GM18519 (cell line): ENCODE results near the gene MACF1.

ENCODE experiments used
- ATAC-seq: cut with Tn5 transposase; IDR thresholded peaks from one replicate; pipeline ENCODE4 v1.9.1; 2021; ENCODE audit warnings: mild to moderate bottlenecking, moderate library complexity; ENCODE audit not compliant: unreplicated experiment, low FRiP score

Gene MACF1

GRCh38 chr1:39288735-39289465 is 84.4 kb downstream of the MACF1 start:
- ATAC-seq = no peak

GRCh38 chr1:39292401-39292800 is 87.9 kb downstream of the MACF1 start:
- ATAC-seq = no peak

DNA sequence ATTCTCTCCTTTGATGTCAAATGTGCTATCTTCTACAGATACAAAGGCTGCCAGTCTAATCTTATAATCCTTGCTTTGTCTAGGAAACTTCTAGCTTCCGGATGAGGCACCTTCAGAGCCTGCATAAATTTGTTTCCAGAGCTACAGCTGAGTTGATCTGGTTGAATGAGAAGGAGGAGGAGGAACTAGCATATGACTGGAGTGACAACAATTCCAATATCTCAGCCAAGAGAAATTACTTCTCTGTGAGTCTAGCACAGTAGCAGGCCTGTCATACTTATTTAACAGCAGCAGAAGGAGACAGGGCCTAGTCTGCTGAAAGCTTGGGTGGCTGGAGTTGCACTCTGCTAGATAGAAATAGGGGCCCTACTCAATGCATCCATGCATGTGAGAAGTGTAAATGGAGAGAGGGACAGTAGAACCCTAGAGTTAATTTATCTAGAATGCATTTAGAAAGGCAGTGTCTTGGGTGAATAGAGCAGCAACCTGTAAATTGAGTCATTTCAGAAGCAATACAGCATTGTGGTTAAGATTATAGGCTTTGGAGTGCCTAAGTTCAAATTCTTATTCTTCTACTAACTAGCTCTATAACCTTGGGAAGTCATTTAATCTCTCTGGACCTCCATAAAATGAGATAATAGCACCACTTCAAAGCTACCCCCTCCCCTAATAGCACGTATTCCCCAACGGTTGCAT is 89.0 kb downstream of the MACF1 start:
- ATAC-seq = no peak

DNA sequence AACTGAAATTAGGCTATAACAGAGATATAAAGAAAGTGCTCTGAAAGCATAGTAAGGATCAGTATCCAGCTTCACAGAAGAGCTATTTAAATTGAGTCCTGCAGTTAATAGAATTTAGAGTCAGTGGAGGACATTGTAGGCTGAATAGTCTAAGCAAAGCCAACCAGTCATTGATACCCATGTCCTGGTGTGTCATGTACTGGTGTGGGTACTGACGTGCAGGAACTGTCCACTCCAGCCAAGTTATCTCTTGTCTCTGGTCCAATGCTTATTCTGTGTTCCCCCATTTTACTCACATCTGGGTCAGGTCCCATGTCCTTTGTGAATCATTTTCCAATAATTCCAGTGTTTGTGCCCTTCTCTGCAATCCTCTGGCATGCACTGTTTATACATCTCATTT is 90.0 kb downstream of the MACF1 start:
- no peak for ATAC-seq

DNA sequence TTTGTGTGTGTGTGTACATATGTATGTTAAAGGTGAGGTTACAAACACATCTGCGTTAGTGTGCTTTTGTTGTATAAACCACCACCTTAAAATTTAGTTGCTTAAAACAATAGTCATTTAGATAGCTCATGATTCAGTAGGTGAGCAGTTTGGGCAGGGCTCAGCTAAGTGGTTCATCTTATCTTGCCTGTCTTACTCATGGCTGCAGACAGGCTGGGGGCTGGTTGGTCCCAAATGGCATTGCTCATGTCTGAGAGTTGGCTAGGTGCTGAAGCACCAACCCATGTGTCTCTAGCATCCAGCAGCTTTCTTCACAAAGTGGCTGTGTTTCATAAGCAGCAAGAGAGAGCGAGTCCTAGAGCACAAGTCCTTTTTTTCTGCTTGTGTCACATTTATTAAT is 91.4 kb downstream of the MACF1 start:
- ATAC-seq = no peak

- ATAC-seq = no peak
Observed at GRCh38 chr1:39297551-39297950, 93.1 kb downstream of the MACF1 start.

GRCh38 chr1:39301606-39302005 is 97.1 kb downstream of the MACF1 start:
- ATAC-seq = no peak

- ATAC-seq = no peak
Observed at GRCh38 chr1:39305555-39305954, 101.1 kb downstream of the MACF1 start.

DNA sequence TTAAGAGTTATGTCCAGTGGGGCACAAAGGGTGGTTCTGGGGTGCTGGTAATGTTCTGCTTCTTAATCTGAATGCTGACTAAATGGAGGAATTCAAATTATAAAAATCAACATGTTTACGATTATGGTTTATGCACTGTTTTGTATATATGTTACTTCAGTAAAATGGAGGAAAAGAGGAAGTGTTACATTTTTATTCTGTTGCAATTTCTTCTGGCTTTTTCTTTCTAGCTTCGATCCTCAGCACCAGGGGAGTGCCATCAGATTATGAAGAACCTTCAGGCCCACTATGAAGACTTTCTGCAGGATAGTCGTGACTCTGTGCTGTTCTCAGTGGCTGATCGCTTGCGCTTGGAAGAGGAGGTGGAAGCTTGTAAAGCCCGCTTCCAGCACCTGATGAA is 105.5 kb downstream of the MACF1 start:
- no peak for ATAC-seq

DNA sequence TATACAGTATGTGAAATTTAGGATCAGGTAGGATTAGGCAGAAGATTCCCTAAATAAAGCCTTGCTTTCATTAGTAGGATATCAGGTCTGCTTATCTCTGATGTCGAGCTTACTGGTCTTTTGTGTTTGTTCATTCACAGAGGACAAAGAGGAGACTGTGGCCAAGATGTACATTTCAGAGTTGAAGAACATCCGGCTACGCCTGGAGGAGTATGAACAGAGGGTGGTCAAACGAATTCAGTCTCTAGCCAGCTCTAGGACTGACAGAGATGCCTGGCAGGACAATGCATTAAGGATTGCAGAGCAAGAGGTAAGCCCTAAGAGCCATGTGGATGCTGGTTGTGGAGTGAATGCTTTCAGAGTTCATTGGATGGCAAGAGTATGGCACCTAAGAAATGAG is 106.2 kb downstream of the MACF1 start:
- ATAC-seq = no peak

GRCh38 chr1:39317111-39317510 is 112.6 kb downstream of the MACF1 start:
- ATAC-seq = no peak

- ATAC-seq = no peak
Observed at GRCh38 chr1:39317910-39318633, 113.6 kb downstream of the MACF1 start.

GRCh38 chr1:39321979-39322378 is 117.5 kb downstream of the MACF1 start:
- ATAC-seq = no peak

DNA sequence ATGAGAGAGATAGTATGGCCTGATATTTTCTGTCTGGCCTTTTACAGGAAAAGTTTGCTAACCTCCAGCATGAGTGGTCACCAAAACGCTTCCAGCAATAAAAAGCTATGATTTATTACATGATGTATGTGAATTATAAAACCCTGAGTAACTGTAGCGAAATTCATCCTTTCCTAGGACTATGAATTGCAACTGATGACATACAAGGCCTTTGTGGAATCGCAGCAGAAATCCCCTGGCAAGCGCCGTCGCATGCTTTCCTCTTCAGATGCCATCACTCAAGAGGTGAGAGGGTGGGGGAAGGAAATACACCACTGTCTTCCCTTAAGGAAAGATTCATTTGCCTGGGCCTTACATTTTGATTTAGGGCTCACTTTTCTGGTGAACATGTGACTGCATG is 117.9 kb downstream of the MACF1 start:
- no peak for ATAC-seq

DNA sequence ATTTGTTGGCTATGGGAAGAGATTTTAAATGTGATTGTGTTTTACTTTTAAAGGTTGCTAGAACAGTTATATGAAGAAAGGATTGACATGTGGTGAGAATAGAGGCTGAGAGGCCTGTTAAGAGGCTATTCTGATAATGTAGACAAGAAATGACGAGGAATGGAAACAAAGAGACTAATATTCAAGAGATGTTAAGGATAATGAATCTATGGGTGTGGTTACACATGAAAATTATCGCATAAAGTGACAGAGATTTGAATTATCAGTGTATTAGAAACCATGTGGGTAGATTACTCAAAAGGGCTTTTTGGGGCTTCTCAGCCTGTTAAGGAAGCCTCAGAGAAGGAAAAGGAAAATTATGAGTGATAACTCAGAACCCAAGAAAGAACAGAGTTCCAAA is 120.4 kb downstream of the MACF1 start:
- ATAC-seq = no peak

GRCh38 chr1:39326836-39327235 is 122.3 kb downstream of the MACF1 start:
- no peak for ATAC-seq

- ATAC-seq = no peak
Observed at GRCh38 chr1:39328095-39328494, 123.6 kb downstream of the MACF1 start.

DNA sequence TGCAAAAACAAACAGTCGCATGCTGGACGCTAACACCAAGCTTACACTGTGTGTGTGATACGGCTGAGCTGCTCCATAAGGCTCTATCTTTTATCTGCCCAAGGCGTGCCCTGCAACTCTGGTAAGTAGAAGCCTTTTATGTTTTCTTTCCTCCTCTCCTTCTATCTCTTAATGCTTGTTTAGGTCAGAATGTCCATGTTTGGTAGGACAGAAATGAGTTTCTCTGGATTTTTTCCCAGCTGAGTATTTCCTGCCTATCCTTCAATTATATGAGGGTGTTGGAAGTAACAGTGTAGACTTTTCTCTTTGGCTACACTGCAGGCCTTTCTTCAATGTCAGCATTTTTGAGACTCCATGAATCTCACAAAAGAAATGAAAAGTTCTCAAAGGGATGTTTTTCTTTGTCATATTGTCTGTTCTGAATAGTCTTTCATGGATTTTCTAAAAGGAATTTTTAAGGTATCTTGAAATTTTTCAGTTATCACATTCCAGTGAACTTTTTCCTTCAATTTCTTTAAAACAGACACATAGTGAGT is 124.2 kb downstream of the MACF1 start:
- ATAC-seq = no peak

- no peak for ATAC-seq
Observed at GRCh38 chr1:39331647-39332046, 127.2 kb downstream of the MACF1 start.

DNA sequence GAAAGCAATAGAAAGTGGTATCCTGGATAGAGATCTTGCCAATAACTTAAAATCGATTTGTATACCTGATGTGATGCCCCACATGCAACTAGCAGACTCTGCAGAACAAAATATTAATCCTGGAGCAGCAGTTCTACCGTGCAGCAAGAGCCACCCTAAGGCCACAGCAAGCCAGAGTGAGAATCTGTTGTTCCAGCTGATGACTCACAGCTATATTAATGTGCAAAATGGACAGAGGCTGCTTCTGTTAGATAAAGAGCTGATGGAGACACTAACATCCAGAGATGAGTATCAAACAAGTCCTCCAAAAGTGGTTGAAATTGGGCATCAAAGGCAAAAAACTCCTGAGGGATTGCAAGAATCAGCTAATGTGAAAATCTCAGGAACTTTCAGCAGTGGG is 127.8 kb downstream of the MACF1 start:
- no peak for ATAC-seq

DNA sequence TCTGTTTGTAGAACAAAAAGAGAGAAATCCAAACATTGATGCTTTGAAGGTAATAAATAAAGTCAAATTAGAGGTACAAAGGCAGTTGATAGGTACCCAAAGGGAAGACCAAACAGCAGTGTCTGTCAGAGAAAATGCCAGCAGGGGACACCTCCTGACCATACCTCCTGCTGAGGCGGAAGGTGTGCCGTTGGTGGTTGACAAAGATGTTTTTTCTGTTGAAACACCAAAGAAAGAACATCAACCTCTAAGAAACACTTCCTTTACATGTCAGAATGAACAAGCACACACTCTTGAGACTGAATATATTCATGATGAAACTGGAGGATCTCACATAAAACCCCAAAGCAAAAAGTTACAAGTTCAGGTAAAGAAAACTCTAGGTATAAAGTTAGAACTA is 128.3 kb downstream of the MACF1 start:
- no peak for ATAC-seq
